ENCODE results near the gene HS1BP3.

GRCh38 chr2:20585359-20585709 lies 65.6 kb downstream of the HS1BP3 start:
- TF ChIP-seq POLR2A (IDR thresholded peaks at IDR 0.05) (no peak), CTCF (IDR thresholded peaks at IDR 0.05 in 4 of 5, conservative IDR thresholded peaks at IDR 0.05 in 1 of 5) (no peak)

Data from gastrocnemius medialis (tissue), 4 donors.